K562 (cell line): ENCODE measurements around the gene DTNBP1. TPM values are rescaled to one million over a fixed set of nuclear protein-coding genes. Genes with fewer than 3 reads are reported as not detected.

Source experiments
- BMI1 ChIP-seq: fragments of 150-350 bp; IDR thresholded peaks from 2 replicates; pipeline ENCODE4 v1.6.1; 2014; ENCODE audit warnings: low read length
- C11orf30 ChIP-seq: fragments of 450-650 bp; IDR thresholded peaks from 2 replicates; pipeline ENCODE4 v1.6.1; 2016; ENCODE audit warnings: low read depth, mild to moderate bottlenecking
- CCAR2 ChIP-seq: fragments of 200-400 bp; formaldehyde crosslinking; IDR thresholded peaks from 2 replicates; pipeline ENCODE4 v1.6.1; 2017; ENCODE audit warnings: mild to moderate bottlenecking, low read depth, low read length
- DACH1 ChIP-seq: fragments of 450-650 bp; IDR thresholded peaks from 2 replicates; pipeline ENCODE4 v1.6.1; 2018; ENCODE audit not compliant: partially characterized antibody
- DMBX1 ChIP-seq: fragments of 250-450 bp; sonication (Bioruptor Pico); IDR thresholded peaks from 2 replicates; pipeline ENCODE4 v1.8.0; 2022; ENCODE audit warnings: inconsistent platforms, mild to moderate bottlenecking, moderate library complexity, borderline replicate concordance
- EGR1 ChIP-seq: fragments of 450-650 bp; conservative IDR thresholded peaks from 2 replicates; pipeline ENCODE4 v1.6.1; 2017; ENCODE audit warnings: mild to moderate bottlenecking
- FIP1L1 ChIP-seq: fragments of 200-400 bp; formaldehyde crosslinking; IDR thresholded peaks from 2 replicates; pipeline ENCODE4 v1.6.1; 2018; ENCODE audit warnings: mild to moderate bottlenecking, low read depth, low read length; ENCODE audit not compliant: poor library complexity, severe bottlenecking
- FOS ChIP-seq: IDR thresholded peaks from 3 replicates; pipeline ENCODE4 v1.6.1; 2011; ENCODE audit not compliant: insufficient read length; ENCODE audit errors: extremely low read depth
- FOXK2 ChIP-seq, 2 experiments: fragments of 450-650 bp; IDR thresholded peaks in 1 of 2; conservative IDR thresholded peaks in 1 of 2; 2 replicates each; pipeline ENCODE4 v1.6.1; 2016; ENCODE audit warnings: low read depth in 2 of 2, mild to moderate bottlenecking in 1 of 2
- MAFF ChIP-seq: IDR thresholded peaks from 2 replicates; pipeline ENCODE4 v1.6.1; 2012; ENCODE audit warnings: low read length, improper control_type of control experiment
- MAFK ChIP-seq: IDR thresholded peaks from 2 replicates; pipeline ENCODE4 v1.6.1; 2011; ENCODE audit warnings: low read length, improper control_type of control experiment
- MAZ ChIP-seq, 2 experiments: fragments of 450-650 bp in 1 of 2; sonication (generic) in 1 of 2; formaldehyde crosslinking; IDR thresholded peaks in 1 of 2; conservative IDR thresholded peaks in 1 of 2; 2 replicates each; pipeline versions ENCODE4 v1.4.0 to v1.5.0; 2020; ENCODE audit warnings: mild to moderate bottlenecking in 1 of 2, missing genetic modification reagents in 1 of 2
- MYBL2 ChIP-seq, 2 experiments: fragments of 450-650 bp in 1 of 2; sonication (generic) in 1 of 2; formaldehyde crosslinking in 1 of 2; IDR thresholded peaks; 2 replicates each; pipeline versions ENCODE4 v1.6.1 to v1.8.1; 2017 to 2022; ENCODE audit warnings: borderline replicate concordance in 1 of 2, inconsistent platforms in 1 of 2, low read depth in 1 of 2, mild to moderate bottlenecking in 1 of 2, missing genetic modification reagents in 1 of 2, moderate library complexity in 1 of 2
- PURB ChIP-seq: sonication (generic); formaldehyde crosslinking; IDR thresholded peaks from 2 replicates; pipeline ENCODE4 v1.9.0; 2021; ENCODE audit warnings: low read depth, mild to moderate bottlenecking, missing genetic modification reagents
- SMARCB1 ChIP-seq: IDR thresholded peaks from 2 replicates; pipeline ENCODE4 v1.6.1; 2011; ENCODE audit warnings: improper control_type of control experiment, low read depth; ENCODE audit not compliant: insufficient read length
- TAF1 ChIP-seq: IDR thresholded peaks from 2 replicates; pipeline ENCODE4 v1.6.1; 2011; ENCODE audit warnings: mild to moderate bottlenecking, low read length, moderate library complexity; ENCODE audit not compliant: insufficient read depth, control insufficient read depth, severe bottlenecking; ENCODE audit errors: extremely low read depth
- TAF15 ChIP-seq: fragments of 200-400 bp; formaldehyde crosslinking; IDR thresholded peaks from 2 replicates; pipeline ENCODE4 v1.6.1; 2017; ENCODE audit warnings: mild to moderate bottlenecking, low read depth, low read length, moderate library complexity
- TAF7 ChIP-seq: fragments of 450-650 bp; IDR thresholded peaks from 2 replicates; pipeline ENCODE4 v1.6.1; 2016; ENCODE audit warnings: missing genetic modification characterization, missing compliant biosample characterization
- U2AF2 ChIP-seq: fragments of 200-400 bp; formaldehyde crosslinking; optimal IDR thresholded peaks from 2 replicates; pipeline ENCODE3; 2017; ENCODE audit warnings: low read depth, mild to moderate bottlenecking, low read length
- ZFPM2 ChIP-seq: fragments of 250-450 bp; sonication (Bioruptor Pico); IDR thresholded peaks from 2 replicates; pipeline ENCODE4 v1.5.1; 2022; ENCODE audit warnings: mild to moderate bottlenecking
- ZNF316 ChIP-seq: fragments of 450-650 bp; IDR thresholded peaks from 2 replicates; pipeline ENCODE4 v1.6.1; 2016
- ZNF436 ChIP-seq: fragments of 250-450, 450-650 bp; sonication (Bioruptor Pico); formaldehyde crosslinking; IDR thresholded peaks from 2 replicates; pipeline ENCODE4 v1.7.0; 2020; ENCODE audit warnings: mild to moderate bottlenecking
- ZNF507 ChIP-seq: conservative IDR thresholded peaks from 2 replicates; pipeline ENCODE4 v1.6.1; 2017; ENCODE audit warnings: missing genetic modification characterization, missing compliant biosample characterization
- ZSCAN32 ChIP-seq: fragments of 450-650 bp; formaldehyde crosslinking; IDR thresholded peaks from 2 replicates; pipeline ENCODE4 v1.4.0; 2020; ENCODE audit warnings: mild to moderate bottlenecking, moderate library complexity
- polyA plus RNA-seq, 8 experiments: library from polyadenylated mRNA; depleted of rRNA in 4 of 8; stranded (reverse) in 5 of 8; unstranded in 3 of 8; fragments of >200 nt; fragmentation: Nextera tagmentation in 2 of 8; fragmentation: Illumina TruSeq in 1 of 8; extraction: Ambion mirVana in 2 of 8; extraction: Trizol in 1 of 8; gene quantifications; 2 replicates each; pipeline versions ENCODE4 v1.2.1 to v1.2.3, GENCODE V29; 2011 to 2014; ENCODE audit warnings: inconsistent platforms in 1 of 8, missing spikeins in 1 of 8
- total RNA-seq, 7 experiments: library from RNA; depleted of rRNA in 6 of 7; stranded (reverse); fragments of >200 nt in 6 of 7; fragmentation: Illumina TruSeq in 2 of 7; extraction: Trizol in 2 of 7; gene quantifications; 2 replicates each; pipeline versions ENCODE4 v1.2.1 to v1.2.3, GENCODE V29; 2011 to 2021; ENCODE audit warnings: low replicate concordance in 1 of 7
- TF ChIP-seq, protein P1 (sequence below): fragments of 450-650 bp; IDR thresholded peaks from 2 replicates; pipeline ENCODE4 v1.6.1; 2017; ENCODE audit warnings: antibody characterized with exemption
- TF ChIP-seq, protein P2 (sequence below): fragments of 250-450 bp; sonication (Bioruptor Pico); IDR thresholded peaks from 2 replicates; pipeline ENCODE4 v1.5.0; 2021; ENCODE audit warnings: mild to moderate bottlenecking, moderate library complexity

Gene DTNBP1
- total and polyA plus RNA-seq, 9 of the 15 experiments (the other 6 are each of a cell fraction or from before 2014, with no cell fraction given), result 16.7 to 54.5 (median 21.4) TPM

DNA sequence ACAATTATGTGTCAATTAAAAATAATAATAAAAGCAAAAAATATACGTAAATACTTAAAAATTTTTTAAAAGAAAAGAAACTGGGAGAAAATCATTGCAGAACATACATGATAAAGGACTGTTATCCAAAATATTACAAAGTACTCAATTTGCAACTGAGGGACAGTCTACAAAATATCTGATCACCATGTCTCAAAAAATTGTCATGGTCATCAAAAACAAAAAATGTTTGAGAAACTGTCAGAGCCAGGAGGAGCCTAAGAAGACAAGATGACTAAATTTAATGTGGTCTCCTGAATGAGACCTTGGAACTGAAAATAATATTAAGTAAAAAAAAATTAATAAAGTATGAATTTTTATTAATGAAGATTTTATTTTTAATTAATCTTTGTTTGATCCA lies 43.5 kb downstream of the DTNBP1 start (continued):
- no peak for TF ChIP-seq MAZ (CRISPR knock-in tag; conservative IDR thresholded peaks at IDR 0.05 in 1 of 2, IDR thresholded peaks at IDR 0.05 in 1 of 2)
- no peak for TF ChIP-seq PURB (CRISPR knock-in tag)
- TF ChIP-seq C11orf30, result peak; percentile 71
- 0 out of 2 replicates have a peak, but pooled peaks have one; percentile 60 for TF ChIP-seq MAFF
- TF ChIP-seq BMI1, result no peak
- peak; percentile 90 for TF ChIP-seq ZNF316
- TF ChIP-seq DACH1, result no peak
- no peak for TF ChIP-seq FIP1L1
- no peak for TF ChIP-seq TAF7 (tag)
- TF ChIP-seq ZNF436 (CRISPR knock-in tag), result no peak
- peak; percentile 22; the same call in 1 of the 2 replicates for TF ChIP-seq MAFK
- TF ChIP-seq ZNF507 (tag), result no peak
- no peak for TF ChIP-seq TAF1
- TF ChIP-seq ZSCAN32 (CRISPR knock-in tag), result no peak
- TF ChIP-seq DMBX1 (CRISPR knock-in tag), result no peak
- TF ChIP-seq, protein P1, sequence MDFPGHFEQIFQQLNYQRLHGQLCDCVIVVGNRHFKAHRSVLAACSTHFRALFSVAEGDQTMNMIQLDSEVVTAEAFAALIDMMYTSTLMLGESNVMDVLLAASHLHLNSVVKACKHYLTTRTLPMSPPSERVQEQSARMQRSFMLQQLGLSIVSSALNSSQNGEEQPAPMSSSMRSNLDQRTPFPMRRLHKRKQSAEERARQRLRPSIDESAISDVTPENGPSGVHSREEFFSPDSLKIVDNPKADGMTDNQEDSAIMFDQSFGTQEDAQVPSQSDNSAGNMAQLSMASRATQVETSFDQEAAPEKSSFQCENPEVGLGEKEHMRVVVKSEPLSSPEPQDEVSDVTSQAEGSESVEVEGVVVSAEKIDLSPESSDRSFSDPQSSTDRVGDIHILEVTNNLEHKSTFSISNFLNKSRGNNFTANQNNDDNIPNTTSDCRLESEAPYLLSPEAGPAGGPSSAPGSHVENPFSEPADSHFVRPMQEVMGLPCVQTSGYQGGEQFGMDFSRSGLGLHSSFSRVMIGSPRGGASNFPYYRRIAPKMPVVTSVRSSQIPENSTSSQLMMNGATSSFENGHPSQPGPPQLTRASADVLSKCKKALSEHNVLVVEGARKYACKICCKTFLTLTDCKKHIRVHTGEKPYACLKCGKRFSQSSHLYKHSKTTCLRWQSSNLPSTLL, result no peak
- no peak for TF ChIP-seq FOXK2 (conservative IDR thresholded peaks at IDR 0.05 in 1 of 2, IDR thresholded peaks at IDR 0.05 in 1 of 2; ENCODE audit: low read depth in 2 of 2)
- no peak for TF ChIP-seq EGR1
- no peak for TF ChIP-seq TAF15
- no peak for TF ChIP-seq U2AF2
- TF ChIP-seq ZFPM2 (CRISPR knock-in tag), result no peak
- TF ChIP-seq FOS, result no peak
- no peak for TF ChIP-seq SMARCB1
- TF ChIP-seq MYBL2 (IDR thresholded peaks at IDR 0.05; ENCODE audit: low read depth), result no peak
- TF ChIP-seq MYBL2 (CRISPR knock-in tag; IDR thresholded peaks at IDR 0.05; ENCODE audit: borderline replicate concordance), result no peak
- TF ChIP-seq, protein P2, sequence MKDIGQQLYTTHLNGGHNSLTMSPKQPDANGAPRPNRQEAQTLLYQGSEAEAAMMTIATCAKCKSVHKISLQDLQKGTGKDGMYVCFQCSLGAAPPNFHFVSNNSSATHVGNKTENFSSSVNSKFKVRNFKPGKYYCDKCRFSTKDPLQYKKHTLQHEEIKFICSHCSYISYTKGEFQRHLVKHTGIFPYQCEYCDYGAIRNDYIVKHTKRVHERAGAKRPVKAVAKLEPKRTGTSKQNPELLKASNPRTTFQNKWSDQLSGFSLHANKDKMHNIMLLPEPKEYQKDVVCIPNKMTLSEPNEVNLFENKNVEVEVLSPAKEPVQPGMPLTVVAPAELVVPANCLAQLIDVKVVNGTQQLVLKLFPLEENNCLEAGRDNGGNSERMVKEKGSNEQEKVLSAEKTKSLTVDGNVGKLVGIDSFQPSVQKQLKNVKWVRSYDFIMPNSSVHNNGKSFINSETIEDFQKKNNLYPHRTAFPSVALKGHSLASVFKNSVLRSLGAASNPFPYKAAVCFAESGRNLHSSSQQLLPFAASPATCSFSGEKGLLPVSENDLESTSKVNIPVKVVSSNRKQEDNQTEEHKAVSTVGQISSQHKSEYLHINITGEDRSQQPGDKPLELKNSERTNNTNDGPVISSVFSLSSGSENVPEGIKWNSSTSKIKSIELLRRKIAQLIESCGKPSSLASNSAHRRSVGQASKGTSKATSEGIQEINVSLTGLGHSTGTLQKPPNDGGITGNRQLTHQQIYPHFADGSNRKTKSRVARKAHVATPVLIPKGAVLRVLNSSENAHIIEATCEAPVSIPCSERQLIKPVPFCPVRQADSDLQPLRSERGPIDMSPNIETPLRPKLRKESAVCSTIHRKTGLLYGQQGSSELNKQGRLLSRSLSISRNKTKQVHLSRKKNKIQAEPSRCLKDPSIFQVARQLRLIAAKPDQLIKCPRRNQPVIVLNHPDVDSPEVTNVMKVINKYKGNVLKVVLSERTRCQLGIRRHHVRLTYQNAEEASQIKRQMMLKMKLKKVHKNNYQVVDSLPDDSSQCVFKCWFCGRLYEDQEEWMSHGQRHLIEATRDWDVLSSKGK (CRISPR knock-in tag), result no peak
- TF ChIP-seq CCAR2, result no peak
